CD4-positive, alpha-beta T cell treated with Interleukin-21 for 1 hour (primary cell): Measurements from ENCODE around the gene TAPBPL.
"Not testable (repeated sequence)": the region's sequence is repeated elsewhere in the genome, so short reads cannot be mapped to it uniquely, and the experiment has no call there.

ENCODE experiments used
- DNase-seq: peaks from one replicate; pipeline ENCODE4 v3.0.0-alpha.2; 2020

TAPBPL gene, protein sequence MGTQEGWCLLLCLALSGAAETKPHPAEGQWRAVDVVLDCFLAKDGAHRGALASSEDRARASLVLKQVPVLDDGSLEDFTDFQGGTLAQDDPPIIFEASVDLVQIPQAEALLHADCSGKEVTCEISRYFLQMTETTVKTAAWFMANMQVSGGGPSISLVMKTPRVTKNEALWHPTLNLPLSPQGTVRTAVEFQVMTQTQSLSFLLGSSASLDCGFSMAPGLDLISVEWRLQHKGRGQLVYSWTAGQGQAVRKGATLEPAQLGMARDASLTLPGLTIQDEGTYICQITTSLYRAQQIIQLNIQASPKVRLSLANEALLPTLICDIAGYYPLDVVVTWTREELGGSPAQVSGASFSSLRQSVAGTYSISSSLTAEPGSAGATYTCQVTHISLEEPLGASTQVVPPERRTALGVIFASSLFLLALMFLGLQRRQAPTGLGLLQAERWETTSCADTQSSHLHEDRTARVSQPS

GRCh38 chr12:6451348-6452244 lies at the start of gene TAPBPL:
Gene TAPBPL, plus strand, starts transcription at chr12:6452042. Its CDS starts 207 bp downstream, at chr12:6452249.
- peak; percentile 90 for DNase-seq

GRCh38 chr12:6404390-6404789 lies 47.5 kb upstream of the TAPBPL start:
- DNase-seq = no peak

DNA sequence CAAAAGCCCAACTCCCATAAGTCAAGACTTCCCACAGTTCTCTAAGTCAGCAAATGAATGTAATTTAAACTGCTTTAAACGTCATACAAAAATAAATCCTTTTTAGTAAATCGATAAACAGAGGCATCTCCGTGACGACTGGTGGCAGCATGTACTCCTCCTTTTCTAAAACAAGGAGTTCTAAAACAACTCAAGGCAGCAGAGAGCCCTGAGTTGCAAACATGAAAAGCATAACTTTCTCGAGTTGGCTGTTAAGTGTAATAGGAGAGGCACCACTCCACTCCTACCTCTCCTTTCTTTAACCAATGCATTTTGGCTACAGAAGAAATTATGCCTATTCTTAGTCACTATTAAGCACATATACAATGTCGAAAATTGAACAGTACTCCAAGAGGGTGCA lies 45.9 kb upstream of the TAPBPL start:
- DNase-seq = no peak

DNA sequence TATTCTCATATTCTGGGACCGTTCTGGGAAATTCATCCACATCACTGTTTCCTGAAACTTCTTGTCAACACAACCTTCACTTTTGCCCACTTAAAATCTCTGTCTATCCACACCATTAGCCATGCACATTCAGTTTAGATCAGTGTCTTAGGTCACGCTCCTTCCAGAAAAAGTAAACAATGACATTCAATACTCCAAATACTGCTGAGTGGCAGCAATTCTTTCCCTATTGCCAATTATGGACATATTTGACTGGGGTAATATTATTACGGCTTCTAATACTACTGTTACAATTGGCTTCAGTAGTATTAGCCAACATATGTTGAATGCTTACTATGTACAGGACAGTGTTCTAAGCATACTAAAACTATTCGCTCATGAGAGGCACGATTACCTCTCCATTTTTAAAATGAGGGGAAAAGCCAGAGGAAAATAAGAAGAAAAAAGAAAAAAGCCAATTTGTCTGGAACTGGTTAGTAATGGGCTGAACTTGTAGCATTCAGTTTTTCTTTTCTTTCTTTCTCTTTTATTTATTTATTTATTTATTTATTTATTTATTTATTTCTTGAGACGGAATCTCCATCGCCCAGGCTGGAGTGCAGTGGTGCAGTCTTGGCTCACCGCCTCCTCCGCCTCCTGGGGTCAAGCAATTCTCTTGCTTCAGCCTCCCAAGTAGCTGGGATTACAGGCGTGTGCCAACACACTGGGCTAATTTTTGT lies 44.4 kb upstream of the TAPBPL start:
- no peak for DNase-seq

DNA sequence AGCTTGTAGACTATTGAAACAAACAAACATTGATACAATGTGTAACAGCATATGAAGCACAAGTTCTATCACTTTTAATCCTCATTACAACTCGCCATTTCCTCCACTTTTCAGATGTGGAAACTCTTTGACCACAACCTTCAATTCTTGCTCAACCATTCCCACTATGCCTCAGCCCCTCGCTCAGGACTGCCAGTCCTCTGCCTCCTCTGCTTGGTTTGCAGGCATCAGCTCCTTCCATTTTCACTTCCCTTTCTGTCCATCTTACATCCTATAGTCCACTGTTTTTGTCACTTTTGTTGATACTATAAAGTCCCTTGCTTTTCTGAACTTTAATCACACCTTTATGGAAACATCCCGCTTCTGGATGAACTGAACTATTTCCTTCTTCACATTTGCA lies 35.2 kb upstream of the TAPBPL start:
- DNase-seq = no peak

GRCh38 chr12:6418796-6419195 lies 33.0 kb upstream of the TAPBPL start:
- no peak for DNase-seq

DNA sequence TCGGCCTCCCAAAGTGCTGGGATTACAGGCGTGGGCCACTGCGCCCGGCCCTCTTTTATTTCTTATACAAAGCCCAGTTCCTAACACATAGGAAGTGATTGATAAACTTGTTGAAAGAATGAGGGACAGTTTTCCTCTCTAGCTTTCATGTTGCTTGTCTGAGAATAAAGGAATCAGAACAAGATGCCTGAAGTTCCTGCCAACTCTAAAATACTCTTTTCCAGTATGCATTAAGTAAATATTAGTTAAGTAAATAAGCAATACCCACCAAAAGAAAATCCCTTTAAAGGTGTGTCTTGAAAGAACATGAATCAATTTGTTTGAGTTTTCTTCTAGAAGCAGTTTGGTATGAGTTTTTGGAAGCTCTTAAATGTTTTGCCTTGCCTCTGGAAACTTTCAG lies 31.5 kb upstream of the TAPBPL start:
- no peak for DNase-seq

GRCh38 chr12:6423267-6424007 lies 28.4 kb upstream of the TAPBPL start:
- peak; percentile 89 for DNase-seq

- no peak for DNase-seq
These were observed 27.9 kb upstream of the TAPBPL start for GRCh38 chr12:6424008-6424347.

GRCh38 chr12:6424866-6425265 lies 27.0 kb upstream of the TAPBPL start:
- DNase-seq = no peak

GRCh38 chr12:6425590-6426531 lies 26.0 kb upstream of the TAPBPL start:
- peak; percentile 19 for DNase-seq

DNA sequence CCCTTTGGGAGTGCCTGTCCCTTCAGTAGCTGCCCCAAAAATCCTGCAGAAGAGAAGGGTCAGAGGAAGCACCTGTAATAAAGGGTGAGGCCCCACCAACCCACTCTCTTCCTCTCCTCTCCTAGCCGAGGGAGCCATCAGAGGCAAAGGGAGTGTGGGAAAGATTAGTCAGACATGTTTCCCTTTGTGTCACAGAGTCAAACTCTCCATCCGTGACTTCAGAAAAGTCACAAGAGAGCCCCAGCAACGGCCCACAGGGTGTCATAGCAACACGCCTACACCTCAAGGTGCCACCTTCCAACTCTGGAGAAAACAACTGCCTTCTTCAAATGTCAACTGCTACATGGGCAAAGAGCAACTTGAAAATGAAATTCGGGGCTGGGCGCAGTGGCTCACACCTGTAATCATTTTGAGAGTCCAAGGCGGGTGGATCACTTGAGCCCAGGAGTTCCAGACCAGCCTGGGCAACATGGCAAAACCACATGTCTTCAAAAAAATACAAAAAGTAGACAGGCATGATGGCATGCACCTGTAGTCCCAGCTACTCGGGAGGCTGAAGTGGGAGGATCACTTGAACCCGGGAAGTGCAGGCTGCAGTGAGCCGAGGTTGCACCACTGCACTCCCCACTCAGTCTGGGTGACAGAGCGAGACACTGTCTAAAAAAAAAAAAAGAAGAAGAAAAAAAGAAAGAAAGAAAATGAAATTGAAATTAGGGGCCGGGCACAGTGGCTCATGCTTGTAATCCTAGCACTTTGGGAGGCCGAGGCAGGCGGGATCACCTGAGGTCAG lies 24.8 kb upstream of the TAPBPL start:
- DNase-seq = peak; percentile 82

- not testable (repeated sequence) for DNase-seq
These were observed 24.0 kb upstream of the TAPBPL start for GRCh38 chr12:6427796-6428195.

GRCh38 chr12:6428326-6428725 lies 23.5 kb upstream of the TAPBPL start:
- DNase-seq = no peak

DNA sequence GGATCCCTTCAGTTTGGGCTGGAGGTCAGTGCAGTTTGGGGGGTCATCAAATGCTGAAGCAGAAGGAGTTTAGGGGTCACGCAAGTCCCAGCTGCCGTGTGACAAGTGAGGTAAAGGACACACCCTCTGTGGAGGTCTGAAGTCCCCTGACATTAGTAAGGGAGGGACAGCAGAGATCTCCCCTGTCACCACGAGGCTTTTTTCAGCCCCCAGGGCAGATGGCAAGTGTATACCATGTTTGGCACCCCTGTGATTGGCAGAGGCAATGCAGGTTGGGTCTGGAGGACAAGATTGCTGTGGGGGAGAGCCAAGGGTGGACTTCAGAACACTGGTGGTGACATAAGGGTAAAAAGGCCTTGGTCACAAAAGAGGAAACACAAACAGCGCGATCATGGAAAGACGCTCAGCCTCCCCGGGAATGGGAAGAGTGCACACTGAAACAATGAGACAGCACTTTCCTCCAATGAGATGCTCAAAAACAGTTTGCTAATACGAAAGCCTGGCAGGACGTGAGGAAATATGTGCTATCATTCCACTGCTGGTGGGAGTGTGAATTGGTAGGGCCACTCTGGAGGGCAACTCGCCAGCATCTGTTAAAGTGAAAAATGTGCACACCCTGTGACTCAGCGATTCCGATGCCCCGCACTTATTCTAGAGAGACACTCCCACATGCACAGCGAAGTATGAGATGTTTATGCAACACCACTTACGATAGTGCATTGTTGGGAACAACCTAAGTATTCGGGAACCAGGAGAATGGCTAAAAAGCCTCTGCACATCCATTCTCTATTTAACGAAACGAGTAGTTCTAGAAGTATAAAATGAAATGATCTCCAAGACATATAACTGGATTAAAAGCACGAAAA lies 21.5 kb upstream of the TAPBPL start:
- no peak for DNase-seq

- DNase-seq = peak; percentile 30
These were observed 18.9 kb upstream of the TAPBPL start for GRCh38 chr12:6432991-6433390.

DNA sequence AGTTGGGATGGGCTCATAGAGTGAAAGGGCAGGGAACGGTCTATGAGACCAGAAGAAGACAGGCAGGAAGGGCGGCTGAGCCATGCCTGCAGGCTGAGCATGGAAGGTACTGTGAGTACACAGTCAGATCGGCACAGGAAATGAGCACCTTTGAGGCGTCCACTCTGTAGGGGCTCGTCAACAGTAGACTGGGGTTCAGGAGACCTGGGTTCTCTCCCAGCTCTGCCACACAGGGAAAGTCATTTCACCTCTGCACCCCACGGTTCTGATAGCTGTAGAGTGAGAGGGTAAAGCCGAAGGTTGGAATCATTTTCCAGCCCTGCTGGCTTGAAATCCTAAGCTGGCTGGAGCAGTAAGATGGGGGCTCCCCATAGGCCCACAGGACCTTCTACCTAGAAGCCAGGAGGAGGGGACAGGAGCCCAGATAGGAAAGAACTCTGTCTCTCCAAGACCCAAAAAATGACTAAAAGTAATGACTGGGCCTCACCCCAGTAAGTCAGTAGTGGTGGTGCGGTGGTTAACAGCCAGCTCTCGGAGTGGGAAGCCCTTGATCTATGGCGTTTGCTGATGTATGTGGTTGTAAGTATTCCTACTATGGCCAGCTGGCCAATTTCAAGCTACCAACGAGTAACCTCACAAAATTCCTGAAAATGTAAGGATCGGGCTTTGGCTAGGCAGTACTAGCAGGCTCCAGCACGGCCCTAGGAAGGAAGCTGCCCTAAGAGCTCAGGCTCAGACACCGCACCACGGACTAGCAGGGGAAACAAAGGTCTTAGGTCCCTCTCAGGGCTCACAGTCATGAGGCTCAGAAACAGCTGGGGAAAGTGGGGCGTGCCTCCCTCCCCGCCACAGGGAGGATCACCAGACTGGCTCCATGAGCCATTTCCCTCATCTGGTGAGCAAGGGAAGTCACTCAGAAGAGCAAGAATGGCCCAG lies 17.4 kb upstream of the TAPBPL start:
- DNase-seq = peak; percentile 45
